Neural cell (in vitro differentiated cells): ENCODE results near the gene TMF1. TPM values are rescaled to one million over a fixed set of nuclear protein-coding genes. Genes with fewer than 3 reads are reported as not detected.

Experiments used
- H2AFZ ChIP-seq: fragments of 200-600, 300-800 bp; sonication (generic), shearing (Covaris generic); 2 replicates; pipeline ENCODE4 v1.6.0; 2014; ENCODE audit warnings: low read depth, mild to moderate bottlenecking, antibody characterized with exemption, low read length, moderate library complexity
- H3F3A ChIP-seq: fragments of 200-600 bp; shearing (Covaris generic); 2 replicates; pipeline ENCODE4 v1.6.1; 2016; ENCODE audit warnings: mild to moderate bottlenecking, moderate library complexity, mixed read lengths, antibody characterized with exemption, low read length; ENCODE audit not compliant: insufficient read depth, poor library complexity, severe bottlenecking
- H3K27ac ChIP-seq: fragments of 200-600, 300-800 bp; sonication (generic), shearing (Covaris generic); 2 replicates; pipeline ENCODE4 v1.5.1; 2014; ENCODE audit warnings: mild to moderate bottlenecking, low read length, moderate library complexity
- H3K27me3 ChIP-seq: fragments of 300-800, 200-600 bp; sonication (generic), shearing (Covaris generic); 2 replicates; pipeline ENCODE4 v1.6.0; 2014; ENCODE audit warnings: mild to moderate bottlenecking, low read depth, low read length, moderate library complexity; ENCODE audit not compliant: insufficient read depth
- H3K36me3 ChIP-seq: fragments of 300-800, 200-600 bp; sonication (generic), shearing (Covaris generic); 2 replicates; pipeline ENCODE4 v1.5.1; 2014; ENCODE audit warnings: mild to moderate bottlenecking, antibody characterized with exemption, low read length, moderate library complexity; ENCODE audit not compliant: insufficient read depth
- H3K4me2 ChIP-seq: fragments of 300-800, 200-600 bp; sonication (generic), shearing (Covaris generic); 2 replicates; pipeline ENCODE4 v1.6.0; 2014; ENCODE audit warnings: mild to moderate bottlenecking, low read length
- H3K4me3 ChIP-seq: fragments of 300-800, 200-600 bp; sonication (generic), shearing (Covaris generic); 2 replicates; pipeline ENCODE4 v1.5.1; 2014; ENCODE audit warnings: mild to moderate bottlenecking, low read length, moderate library complexity
- H3K79me2 ChIP-seq: fragments of 200-600 bp; shearing (Covaris generic); replicated peaks from 2 replicates; pipeline ENCODE4 v1.6.0; 2014; ENCODE audit warnings: mild to moderate bottlenecking, low read length, moderate library complexity; ENCODE audit not compliant: insufficient read depth
- H3K9ac ChIP-seq: fragments of 300-800, 200-600 bp; sonication (generic), shearing (Covaris generic); 2 replicates; pipeline ENCODE4 v1.6.1; 2016; ENCODE audit warnings: mild to moderate bottlenecking, low read length, mixed read lengths
- H3K9me2 ChIP-seq: fragments of 200-600 bp; shearing (Covaris generic); 2 replicates; pipeline ENCODE4 v1.6.1; 2016; ENCODE audit warnings: mild to moderate bottlenecking, low read length, mixed read lengths; ENCODE audit not compliant: insufficient read depth
- H3K9me3 ChIP-seq: fragments of 200-600, 300-800 bp; sonication (generic), shearing (Covaris generic); 2 replicates; pipeline ENCODE4 v1.6.1; 2016; ENCODE audit warnings: mild to moderate bottlenecking, mixed run types, low read length, moderate library complexity, mixed read lengths
- H4K20me1 ChIP-seq: fragments of 200-600 bp; shearing (Covaris generic); 2 replicates; pipeline ENCODE4 v1.6.1; 2016; ENCODE audit warnings: mild to moderate bottlenecking, mixed run types; ENCODE audit not compliant: insufficient read depth
- EP300 ChIP-seq: fragments of 450-650 bp; conservative IDR thresholded peaks from 2 replicates; pipeline ENCODE4 v1.6.1; 2014; ENCODE audit warnings: antibody characterized with exemption, mild to moderate bottlenecking, moderate library complexity; ENCODE audit not compliant: poor library complexity, severe bottlenecking
- EZH2 ChIP-seq: fragments of 200-600, 300-800 bp; shearing (Covaris generic), sonication (generic); IDR thresholded peaks from 2 replicates; pipeline ENCODE4 v1.6.1; 2014; ENCODE audit warnings: antibody characterized with exemption, low read length, borderline replicate concordance, mild to moderate bottlenecking; ENCODE audit not compliant: insufficient read depth, poor library complexity, severe bottlenecking
- MXI1 ChIP-seq: fragments of 450-650 bp; conservative IDR thresholded peaks from 2 replicates; pipeline ENCODE4 v1.6.1; 2014; ENCODE audit warnings: antibody characterized with exemption, mild to moderate bottlenecking; ENCODE audit not compliant: poor library complexity, severe bottlenecking
- POLR2AphosphoS5 ChIP-seq: IDR thresholded peaks from 2 replicates; pipeline ENCODE4 v1.6.1; 2012
- RAD21 ChIP-seq: fragments of 450-650 bp; conservative IDR thresholded peaks from 2 replicates; pipeline ENCODE4 v1.6.1; 2014; ENCODE audit warnings: antibody characterized with exemption, mild to moderate bottlenecking, moderate library complexity
- REST ChIP-seq: IDR thresholded peaks from 2 replicates; pipeline ENCODE4 v1.6.1; 2012; ENCODE audit warnings: borderline replicate concordance
- SMC3 ChIP-seq: fragments of 450-650 bp; conservative IDR thresholded peaks from 2 replicates; pipeline ENCODE4 v1.6.1; 2014; ENCODE audit warnings: antibody characterized with exemption, mild to moderate bottlenecking, moderate library complexity; ENCODE audit not compliant: poor library complexity
- TAF1 ChIP-seq: IDR thresholded peaks from 2 replicates; pipeline ENCODE4 v1.6.1; 2012; ENCODE audit warnings: low read depth
- polyA plus RNA-seq: library from polyadenylated mRNA; depleted of rRNA; stranded (reverse); fragments of >200 nt; gene quantifications from 2 replicates; pipeline ENCODE4 v1.2.3, GENCODE V29; 2014
- TF ChIP-seq, protein P1 (sequence below): fragments of 450-650 bp; IDR thresholded peaks from 2 replicates; pipeline ENCODE4 v1.5.1; 2014; ENCODE audit warnings: antibody characterized with exemption, mild to moderate bottlenecking, moderate library complexity; ENCODE audit not compliant: poor library complexity, severe bottlenecking

The TMF1 gene
- polyA plus RNA-seq, 1 donor from 2014 or later: 21.4 TPM

GRCh38 chr3:68986496-68987208 lies 65.5 kb downstream of the TMF1 start:
- Histone ChIP-seq H3F3A (no peaks in the 10 kb centered on the region), H3K79me2 (no peaks in the 10 kb centered on the region), H3K9me2 (no peaks in the 10 kb centered on the region), H3K27ac (no peak overlapping the region), H3K27me3 (no peaks in the 10 kb centered on the region), H4K20me1 (no peaks in the 10 kb centered on the region), H3K36me3 (no peaks in the 10 kb centered on the region), H3K9ac (no peak overlapping the region), H3K9me3 (no peaks in the 10 kb centered on the region), H3K4me2 (no peak overlapping the region), H2AFZ (no peak overlapping the region), H3K4me3 (no peak overlapping the region)
- no peak for TF ChIP-seq EZH2
- TF ChIP-seq EP300: no peak
- no peak for TF ChIP-seq TAF1
- TF ChIP-seq SMC3: no peak
- TF ChIP-seq REST: no peak
- no peak for TF ChIP-seq POLR2AphosphoS5
- TF ChIP-seq MXI1: no peak
- no peak for TF ChIP-seq RAD21
- TF ChIP-seq, protein P1, sequence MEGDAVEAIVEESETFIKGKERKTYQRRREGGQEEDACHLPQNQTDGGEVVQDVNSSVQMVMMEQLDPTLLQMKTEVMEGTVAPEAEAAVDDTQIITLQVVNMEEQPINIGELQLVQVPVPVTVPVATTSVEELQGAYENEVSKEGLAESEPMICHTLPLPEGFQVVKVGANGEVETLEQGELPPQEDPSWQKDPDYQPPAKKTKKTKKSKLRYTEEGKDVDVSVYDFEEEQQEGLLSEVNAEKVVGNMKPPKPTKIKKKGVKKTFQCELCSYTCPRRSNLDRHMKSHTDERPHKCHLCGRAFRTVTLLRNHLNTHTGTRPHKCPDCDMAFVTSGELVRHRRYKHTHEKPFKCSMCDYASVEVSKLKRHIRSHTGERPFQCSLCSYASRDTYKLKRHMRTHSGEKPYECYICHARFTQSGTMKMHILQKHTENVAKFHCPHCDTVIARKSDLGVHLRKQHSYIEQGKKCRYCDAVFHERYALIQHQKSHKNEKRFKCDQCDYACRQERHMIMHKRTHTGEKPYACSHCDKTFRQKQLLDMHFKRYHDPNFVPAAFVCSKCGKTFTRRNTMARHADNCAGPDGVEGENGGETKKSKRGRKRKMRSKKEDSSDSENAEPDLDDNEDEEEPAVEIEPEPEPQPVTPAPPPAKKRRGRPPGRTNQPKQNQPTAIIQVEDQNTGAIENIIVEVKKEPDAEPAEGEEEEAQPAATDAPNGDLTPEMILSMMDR: no peak

- TF ChIP-seq EZH2 (no peak), SMC3 (no peak), POLR2AphosphoS5 (no peak), TAF1 (no peak)
- TF ChIP-seq, protein P1: no peak
- H2AFZ ChIP-seq: no peak overlapping the region
- no peaks in the 10 kb centered on the region for H3K27me3 ChIP-seq
- H3K36me3 ChIP-seq: no peaks in the 10 kb centered on the region
- H3K27ac ChIP-seq: no peak overlapping the region
- H3K9ac ChIP-seq: no peak overlapping the region
- H3K4me3 ChIP-seq: no peak overlapping the region
- no peak overlapping the region for H3K4me2 ChIP-seq
- no peaks in the 10 kb centered on the region for H3K9me2 ChIP-seq
- no peaks in the 10 kb centered on the region for H3F3A ChIP-seq
- no peaks in the 10 kb centered on the region for H4K20me1 ChIP-seq
- H3K79me2 ChIP-seq: no peaks in the 10 kb centered on the region
- no peaks in the 10 kb centered on the region for H3K9me3 ChIP-seq
Measured at GRCh38 chr3:68985146-68985790, 66.9 kb downstream of the TMF1 start.
